Measurements from ENCODE around the gene FGD6. TPM values are rescaled to one million over a fixed set of nuclear protein-coding genes. Genes with fewer than 3 reads are reported as not detected.

FGD6 gene
- polyA plus RNA-seq, 3 donors from 2014 or later, result 0.23 to 1.0 TPM; not detected in 1

- H3K4me3 Mint-ChIP-seq, result no peak overlapping the region
- no peaks in the 10 kb centered on the region for H3K4me1 Mint-ChIP-seq
These were observed 80.7 kb downstream of the FGD6 start for GRCh38 chr12:95136598-95136997.

GRCh38 chr12:95134085-95134484 lies 83.2 kb downstream of the FGD6 start:
- Mint-ChIP-seq H3K36me3 (no peaks in the 10 kb centered on the region), H3K27ac (no peak overlapping the region), H3K27me3 (ENCODE audit: low read depth in 3 of 3) (peaks cover 0 to 4% (median 2%) of the 10 kb centered on the region in 3 donors), H3K9me3 (no peaks in the 10 kb centered on the region), H3K4me1 (no peaks in the 10 kb centered on the region), H3K4me3 (no peak overlapping the region)
- no peak for DNase-seq

More at GRCh38 chr12:95136598-95136997, 80.7 kb downstream of the FGD6 start:
- Mint-ChIP-seq H3K36me3 (no peaks in the 10 kb centered on the region), H3K9me3 (no peaks in the 10 kb centered on the region), H3K27me3 (ENCODE audit: low read depth in 3 of 3) (peaks cover 0 to 2% (median 0%) of the 10 kb centered on the region in 3 donors), H3K27ac (no peak overlapping the region)
- DNase-seq, result no peak

GRCh38 chr12:95131589-95132340 lies 85.5 kb downstream of the FGD6 start:
- H3K4me1 Mint-ChIP-seq, result no peaks in the 10 kb centered on the region
- no peak overlapping the region for H3K27ac Mint-ChIP-seq
- H3K4me3 Mint-ChIP-seq, result no peak overlapping the region

GRCh38 chr12:95130096-95130495 lies 87.2 kb downstream of the FGD6 start:
- H3K4me3 Mint-ChIP-seq, result no peak overlapping the region

More at GRCh38 chr12:95131589-95132340, 85.5 kb downstream of the FGD6 start:
- Mint-ChIP-seq H3K36me3 (no peaks in the 10 kb centered on the region), H3K27me3 (ENCODE audit: low read depth in 3 of 3) (peaks cover 0 to 4% (median 2%) of the 10 kb centered on the region in 3 donors), H3K9me3 (no peaks in the 10 kb centered on the region)
- no peak for DNase-seq

GRCh38 chr12:95129115-95129514 lies 88.2 kb downstream of the FGD6 start:
- H3K36me3 Mint-ChIP-seq, result no peaks in the 10 kb centered on the region
- no peaks in the 10 kb centered on the region for H3K9me3 Mint-ChIP-seq
- no peak for DNase-seq
- H3K4me3 Mint-ChIP-seq, result no peak overlapping the region
- no peaks in the 10 kb centered on the region for H3K4me1 Mint-ChIP-seq
- peaks cover 0 to 3% (median 2%) of the 10 kb centered on the region in 3 donors for H3K27me3 Mint-ChIP-seq (ENCODE audit: low read depth in 3 of 3)
- H3K27ac Mint-ChIP-seq, result no peak overlapping the region

More at GRCh38 chr12:95130096-95130495, 87.2 kb downstream of the FGD6 start:
- Mint-ChIP-seq H3K4me1 (no peaks in the 10 kb centered on the region), H3K36me3 (no peaks in the 10 kb centered on the region), H3K9me3 (no peaks in the 10 kb centered on the region), H3K27ac (no peak overlapping the region), H3K27me3 (ENCODE audit: low read depth in 3 of 3) (peaks cover 0 to 3% (median 2%) of the 10 kb centered on the region in 3 donors)
- DNase-seq, result no peak

GRCh38 chr12:95126736-95127135 lies 90.5 kb downstream of the FGD6 start:
- Mint-ChIP-seq H3K4me3 (no peak overlapping the region), H3K9me3 (no peaks in the 10 kb centered on the region), H3K36me3 (no peaks in the 10 kb centered on the region), H3K4me1 (no peaks in the 10 kb centered on the region), H3K27ac (no peak overlapping the region), H3K27me3 (ENCODE audit: low read depth in 3 of 3) (peaks cover 0 to 3% (median 2%) of the 10 kb centered on the region in 3 donors)
- DNase-seq, result no peak

- no peaks in the 10 kb centered on the region for H3K4me1 Mint-ChIP-seq
- DNase-seq, result no peak
- no peak overlapping the region for H3K27ac Mint-ChIP-seq
- no peak overlapping the region for H3K4me3 Mint-ChIP-seq
- no peaks in the 10 kb centered on the region for H3K9me3 Mint-ChIP-seq
- peaks cover 0 to 3% (median 2%) of the 10 kb centered on the region in 3 donors for H3K27me3 Mint-ChIP-seq (ENCODE audit: low read depth in 3 of 3)
- H3K36me3 Mint-ChIP-seq, result no peaks in the 10 kb centered on the region
These were observed 91.2 kb downstream of the FGD6 start for GRCh38 chr12:95126076-95126475.

- H3K9me3 Mint-ChIP-seq, result no peaks in the 10 kb centered on the region
- H3K4me1 Mint-ChIP-seq, result no peaks in the 10 kb centered on the region
- H3K27me3 Mint-ChIP-seq (ENCODE audit: low read depth in 3 of 3), result peaks cover 0 to 1% (median 0%) of the 10 kb centered on the region in 3 donors
- H3K27ac Mint-ChIP-seq, result no peak overlapping the region
- DNase-seq, result no peak
- H3K36me3 Mint-ChIP-seq, result no peaks in the 10 kb centered on the region
- no peak overlapping the region for H3K4me3 Mint-ChIP-seq
These were observed 93.2 kb downstream of the FGD6 start for GRCh38 chr12:95124106-95124505.

GRCh38 chr12:95118788-95119179 lies 98.5 kb downstream of the FGD6 start:
- H3K4me1 Mint-ChIP-seq, result no peaks in the 10 kb centered on the region
- H3K27me3 Mint-ChIP-seq (ENCODE audit: low read depth in 3 of 3), result peaks cover 0 to 4% (median 0%) of the 10 kb centered on the region in 3 donors
- no peak overlapping the region for H3K4me3 Mint-ChIP-seq
- H3K36me3 Mint-ChIP-seq, result no peaks in the 10 kb centered on the region
- no peak overlapping the region for H3K27ac Mint-ChIP-seq
- no peaks in the 10 kb centered on the region for H3K9me3 Mint-ChIP-seq
- DNase-seq, result no peak

GRCh38 chr12:95118138-95118787 lies 99.0 kb downstream of the FGD6 start:
- Mint-ChIP-seq H3K9me3 (no peaks in the 10 kb centered on the region), H3K27me3 (ENCODE audit: low read depth in 3 of 3) (peaks cover 0 to 4% (median 0%) of the 10 kb centered on the region in 3 donors), H3K27ac (no peak overlapping the region), H3K4me1 (no peaks in the 10 kb centered on the region), H3K4me3 (no peak overlapping the region), H3K36me3 (no peaks in the 10 kb centered on the region)
- no peak for DNase-seq

GRCh38 chr12:95117178-95117599 lies 100.1 kb downstream of the FGD6 start:
- peak; percentile 47 to 63 (median 55) for DNase-seq
- Mint-ChIP-seq H3K27me3 (ENCODE audit: low read depth in 3 of 3) (peaks cover 0 to 4% (median 0%) of the 10 kb centered on the region in 3 donors), H3K4me3 (no peak overlapping the region), H3K4me1 (no peaks in the 10 kb centered on the region), H3K36me3 (no peaks in the 10 kb centered on the region), H3K9me3 (no peaks in the 10 kb centered on the region), H3K27ac (no peak overlapping the region)

- Mint-ChIP-seq H3K36me3 (no peaks in the 10 kb centered on the region), H3K4me1 (no peaks in the 10 kb centered on the region), H3K27me3 (ENCODE audit: low read depth in 3 of 3) (peaks cover 0 to 4% (median 0%) of the 10 kb centered on the region in 3 donors), H3K27ac (no peak overlapping the region), H3K9me3 (no peaks in the 10 kb centered on the region), H3K4me3 (no peak overlapping the region)
- DNase-seq, result no peak
These were observed 100.5 kb downstream of the FGD6 start for GRCh38 chr12:95116773-95117172.

GRCh38 chr12:95116341-95116740 lies 100.9 kb downstream of the FGD6 start:
- H3K9me3 Mint-ChIP-seq, result no peaks in the 10 kb centered on the region
- H3K27ac Mint-ChIP-seq, result no peak overlapping the region
- H3K27me3 Mint-ChIP-seq (ENCODE audit: low read depth in 3 of 3), result peaks cover 0 to 4% (median 0%) of the 10 kb centered on the region in 3 donors

GRCh38 chr12:95115641-95116040 lies 101.6 kb downstream of the FGD6 start:
- H3K36me3 Mint-ChIP-seq, result no peaks in the 10 kb centered on the region
- no peaks in the 10 kb centered on the region for H3K9me3 Mint-ChIP-seq
- H3K27me3 Mint-ChIP-seq (ENCODE audit: low read depth in 3 of 3), result peaks cover 0 to 4% (median 0%) of the 10 kb centered on the region in 3 donors
- no peaks in the 10 kb centered on the region for H3K4me1 Mint-ChIP-seq
- no peak overlapping the region for H3K27ac Mint-ChIP-seq
- H3K4me3 Mint-ChIP-seq, result no peak overlapping the region
- DNase-seq, result no peak

More at GRCh38 chr12:95116341-95116740, 100.9 kb downstream of the FGD6 start:
- Mint-ChIP-seq H3K4me1 (no peaks in the 10 kb centered on the region), H3K36me3 (no peaks in the 10 kb centered on the region), H3K4me3 (no peak overlapping the region)
- no peak for DNase-seq
